ENCODE data around the gene NFKBIE.
A peak's percentile ranks its signal among the peaks of the same experiment; 100 is the strongest.

NFKBIE gene

DNA sequence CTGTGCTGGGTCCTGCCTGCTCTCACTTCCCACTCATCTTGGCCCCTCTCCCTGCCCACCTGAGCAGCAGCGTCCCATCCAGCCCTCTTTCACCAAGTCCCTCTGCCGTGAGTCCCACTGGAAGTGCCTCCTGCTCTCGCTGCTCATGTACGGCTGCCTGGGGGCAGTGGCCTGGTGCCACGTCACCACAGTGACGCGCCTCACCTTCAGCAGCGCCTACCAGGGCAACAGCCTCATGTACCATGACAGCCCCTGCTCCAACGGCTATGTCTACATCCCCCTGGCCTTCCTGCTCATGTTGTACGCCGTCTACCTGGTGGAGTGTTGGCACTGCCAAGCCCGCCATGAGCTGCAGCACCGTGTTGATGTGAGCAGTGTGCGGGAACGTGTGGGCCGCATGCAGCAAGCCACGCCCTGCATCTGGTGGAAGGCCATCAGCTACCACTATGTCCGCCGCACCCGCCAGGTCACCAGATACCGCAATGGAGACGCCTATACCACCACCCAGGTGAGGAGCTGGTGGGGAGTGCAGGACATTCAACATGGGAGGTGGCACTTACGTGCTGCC is 7.7 kb upstream of the NFKBIE start:
- no peak for DNase-seq (ENCODE audit: low read depth)

- DNase-seq (ENCODE audit: low read depth) = no peak
These were observed 7.2 kb upstream of the NFKBIE start for GRCh38 chr6:44272529-44272928.

DNA sequence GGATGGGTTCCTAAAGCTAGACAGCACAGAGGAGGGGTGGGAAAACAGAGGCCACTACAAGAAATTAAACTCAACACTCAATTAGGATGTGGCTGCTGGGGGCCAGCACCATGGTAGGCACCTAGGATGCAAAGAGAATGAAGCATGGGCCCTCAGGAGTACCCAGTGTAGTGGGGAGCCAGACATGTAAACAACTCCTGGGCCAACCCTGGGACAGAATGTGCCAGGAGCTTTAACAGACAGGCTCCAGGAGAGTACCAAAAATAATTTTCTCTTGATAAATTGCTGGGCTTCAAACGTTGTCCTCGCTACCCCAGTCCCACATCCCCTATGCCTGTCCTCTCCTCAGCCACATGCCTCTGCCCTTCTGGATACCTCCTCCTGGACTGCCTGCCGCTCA is 6.6 kb upstream of the NFKBIE start:
- no peak for DNase-seq (ENCODE audit: low read depth)

DNA sequence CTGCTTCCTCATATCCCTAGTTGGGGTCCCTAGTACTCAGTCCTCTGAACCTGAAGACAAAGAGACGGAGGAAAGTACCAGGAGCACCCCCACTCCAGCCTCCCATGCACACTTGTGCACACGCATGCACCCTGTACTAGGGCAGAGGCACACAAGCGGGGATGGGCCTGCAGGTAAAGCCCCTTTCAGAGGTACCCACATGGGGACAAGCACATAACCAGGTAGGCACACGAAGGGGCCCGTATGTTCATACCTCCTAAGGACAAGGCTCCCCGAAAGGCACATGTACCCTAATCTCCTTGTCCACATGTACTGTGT is 6.0 kb upstream of the NFKBIE start:
- DNase-seq (ENCODE audit: low read depth) = no peak

DNA sequence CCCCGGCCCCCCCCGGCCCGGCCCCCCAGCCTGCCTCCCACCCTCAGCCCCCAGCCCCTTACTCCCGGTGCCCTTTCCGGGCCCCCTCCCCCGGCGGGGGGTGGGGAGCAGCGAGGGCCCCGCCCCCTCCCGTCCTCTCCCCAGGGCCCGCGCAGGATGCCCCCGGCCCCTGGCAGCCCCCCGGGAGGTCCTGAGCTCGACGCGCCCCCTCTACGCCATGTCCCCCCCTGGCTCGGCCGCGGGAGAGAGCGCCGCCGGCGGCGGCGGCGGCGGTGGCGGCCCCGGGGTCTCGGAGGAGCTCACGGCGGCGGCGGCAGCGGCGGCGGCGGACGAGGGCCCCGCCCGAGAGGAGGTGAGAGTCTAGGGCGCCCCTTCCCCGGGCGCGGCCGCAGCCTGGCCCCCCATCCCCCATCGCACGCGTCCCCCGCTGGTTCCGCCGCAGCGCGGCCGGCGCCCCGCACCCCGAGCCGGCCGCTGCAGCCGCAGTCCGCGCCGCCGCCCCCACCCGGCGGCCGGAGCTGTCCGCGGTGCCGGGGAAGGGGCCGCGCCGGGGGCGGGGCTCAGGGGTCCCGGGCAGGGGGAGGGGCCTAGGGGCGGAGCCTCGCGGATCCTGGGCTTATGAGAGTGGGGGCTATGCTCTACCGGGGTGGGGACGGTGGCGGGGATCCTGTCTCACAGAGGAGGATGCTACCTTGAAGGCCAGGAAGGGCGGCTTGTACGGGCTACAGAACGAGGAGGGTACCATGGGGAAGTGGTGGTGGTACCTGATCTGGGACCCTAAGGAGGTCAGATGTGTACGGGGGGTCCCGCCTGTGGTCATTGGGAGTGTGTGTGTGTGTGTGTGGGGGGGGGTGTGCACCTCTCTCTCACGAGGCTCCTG is 5.4 kb upstream of the NFKBIE start:
- no peak for DNase-seq (ENCODE audit: low read depth)

GRCh38 chr6:44269921-44270525 is 4.7 kb upstream of the NFKBIE start, which contains the start of gene TMEM151B:
TSS of gene TMEM151B (plus strand) at chr6:44270450. CDS start at chr6:44270743, 293 bp downstream.
- no peak for DNase-seq (ENCODE audit: low read depth)

GRCh38 chr6:44269178-44269920 is 4.0 kb upstream of the NFKBIE start:
- no peak for DNase-seq (ENCODE audit: low read depth)

DNA sequence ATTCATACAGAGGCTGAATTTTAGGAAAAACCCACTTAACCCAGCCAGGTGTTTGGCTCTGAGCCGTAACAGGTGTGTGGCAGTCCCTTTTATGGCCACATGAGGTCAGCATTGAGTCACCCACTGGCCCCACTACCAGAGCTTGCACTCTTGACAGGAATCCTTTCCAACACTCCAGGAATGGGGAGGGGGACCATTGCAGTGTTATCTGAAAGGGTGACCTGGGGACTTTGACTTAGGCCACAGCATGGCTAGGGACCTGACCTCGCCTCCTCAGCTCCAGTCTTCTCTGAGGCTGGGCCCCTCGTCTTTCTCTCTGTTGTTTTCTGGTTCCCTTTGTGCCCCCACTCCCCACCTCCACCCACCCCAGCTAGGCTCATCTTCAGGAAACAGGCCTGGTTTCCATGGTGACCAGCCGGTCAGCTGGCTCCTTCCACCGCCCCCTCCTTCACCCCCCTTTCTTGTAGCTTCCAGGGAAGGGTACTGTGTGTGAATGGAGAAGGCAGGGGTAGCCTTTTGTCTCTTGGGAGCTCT is 2.8 kb upstream of the NFKBIE start:
- peak; percentile 51 for DNase-seq (ENCODE audit: low read depth)

DNA sequence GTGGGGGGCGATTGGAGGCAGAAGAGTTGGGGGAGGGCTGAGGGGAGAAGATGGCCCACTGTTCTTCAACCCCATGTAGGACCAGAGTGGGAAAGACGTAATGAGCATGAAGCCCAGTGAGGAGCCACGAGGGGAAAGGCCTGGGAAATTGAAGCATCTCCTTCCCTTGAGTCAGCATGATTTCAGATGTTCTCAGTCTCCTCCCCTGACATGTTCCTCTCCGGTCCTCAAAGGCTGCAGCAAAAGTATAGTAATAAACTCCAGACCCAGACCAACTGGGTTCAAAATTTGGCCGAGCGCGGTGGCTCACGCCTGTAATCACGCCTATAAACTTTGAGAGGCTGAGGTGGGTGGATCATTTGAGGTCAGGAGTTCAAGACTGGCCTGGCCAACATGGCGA is 1.9 kb upstream of the NFKBIE start:
- DNase-seq (ENCODE audit: low read depth) = no peak

- no peak for DNase-seq (ENCODE audit: low read depth)
These were observed 996 bp upstream of the NFKBIE start for GRCh38 chr6:44266347-44266746.

DNA sequence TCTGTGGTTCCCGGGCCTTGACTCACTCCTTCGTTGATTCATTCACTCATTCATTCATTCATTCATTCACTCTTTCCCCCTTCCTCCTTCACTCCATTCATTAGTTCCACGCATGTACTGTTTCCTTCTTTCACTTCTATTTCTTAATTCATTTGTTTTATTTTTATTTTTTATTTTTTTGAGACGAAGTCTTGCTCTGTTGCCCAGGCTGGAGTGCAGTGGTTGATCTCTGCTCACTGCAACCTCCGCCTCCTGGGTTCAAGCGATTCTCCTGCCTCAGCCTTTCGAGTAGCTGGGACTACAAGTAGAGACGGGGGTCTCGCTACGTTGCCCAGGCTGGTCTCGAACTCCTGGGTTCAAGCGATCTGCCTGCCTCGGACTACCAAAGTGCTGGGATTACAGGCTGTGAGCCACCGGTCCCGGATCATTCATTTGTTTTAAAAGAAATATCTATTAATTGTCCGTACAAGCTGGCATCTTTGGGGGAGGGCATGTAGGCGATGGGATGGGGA is 427 bp upstream of the NFKBIE start:
- no peak for DNase-seq (ENCODE audit: low read depth)

GRCh38 chr6:44264154-44265006 is 971 bp downstream of the NFKBIE start:
- DNase-seq (ENCODE audit: low read depth) = no peak

GRCh38 chr6:44263354-44264100 is 1.8 kb downstream of the NFKBIE start:
- no peak for DNase-seq (ENCODE audit: low read depth)

GRCh38 chr6:44262467-44263353 is 2.6 kb downstream of the NFKBIE start:
- DNase-seq (ENCODE audit: low read depth) = no peak

- no peak for DNase-seq (ENCODE audit: low read depth)
These were observed 3.8 kb downstream of the NFKBIE start for GRCh38 chr6:44261581-44261980.

DNA sequence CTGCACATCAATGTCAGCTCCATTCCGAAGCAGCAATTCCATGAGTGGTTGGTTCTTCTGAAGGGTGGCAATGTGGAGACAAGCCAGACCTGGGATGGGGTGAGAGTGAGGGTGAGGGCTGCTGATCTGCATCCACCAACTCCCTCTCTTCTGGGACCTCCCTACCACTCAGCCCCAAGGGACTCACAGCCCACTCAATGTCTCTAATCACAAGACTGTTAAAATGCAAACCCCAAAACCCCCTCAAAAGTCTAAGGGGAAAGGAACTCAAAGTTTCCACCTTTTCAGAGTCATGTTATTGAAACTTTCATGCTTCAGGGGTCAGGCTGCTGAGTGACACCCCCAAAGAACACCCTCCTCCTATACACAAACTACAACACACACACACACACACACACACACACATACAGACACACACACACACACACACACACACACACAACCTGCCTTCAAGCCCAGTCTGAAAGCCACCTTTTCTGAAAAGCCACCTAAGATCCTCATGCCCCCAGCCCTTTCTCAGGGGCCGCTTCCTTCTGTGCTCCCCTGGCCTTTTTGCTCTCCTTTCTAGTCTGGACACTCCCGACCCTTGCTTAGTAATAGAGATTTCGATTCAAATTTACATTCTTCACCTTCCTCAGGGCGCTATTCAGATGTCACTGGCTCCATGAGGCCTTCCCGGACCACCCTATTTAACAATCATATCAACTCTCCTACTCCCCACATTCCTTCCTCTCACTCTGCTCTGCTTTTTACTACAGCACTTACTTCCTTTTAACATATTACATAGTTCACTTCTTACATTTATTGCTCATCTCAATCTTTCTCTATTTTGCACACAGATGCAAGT is 4.7 kb downstream of the NFKBIE start:
- no peak for DNase-seq (ENCODE audit: low read depth)

DNA sequence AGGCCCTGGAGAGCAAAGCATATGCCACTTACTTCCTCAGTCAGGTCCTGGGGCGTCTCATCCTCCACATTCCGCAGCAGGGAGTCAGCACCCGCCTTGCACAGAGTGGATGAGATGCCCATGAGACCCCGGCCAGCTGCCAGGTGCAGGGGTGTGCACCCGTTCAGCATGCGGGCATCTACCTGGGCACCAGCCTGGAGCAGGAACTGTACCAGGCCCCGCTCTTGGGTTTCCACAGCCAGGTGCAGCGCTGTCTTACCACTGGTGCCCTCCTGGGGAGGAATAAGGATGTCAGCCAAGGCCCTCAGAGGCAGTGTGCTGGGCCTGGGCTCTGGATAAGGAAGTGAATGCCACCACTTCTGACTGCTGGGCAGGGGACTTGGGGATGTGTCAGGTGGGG is 5.3 kb downstream of the NFKBIE start:
- DNase-seq (ENCODE audit: low read depth) = no peak

- no peak for DNase-seq (ENCODE audit: low read depth)
These were observed 6.4 kb downstream of the NFKBIE start for GRCh38 chr6:44258921-44259320.
